Right cardiac atrium (tissue), 5 donors: ENCODE measurements around the gene PCLO. TPM values are rescaled to one million over a fixed set of nuclear protein-coding genes. Genes with fewer than 3 reads are reported as not detected.

Experiments used
- ATAC-seq, 2 donors: fragments of 200-7000 bp; cut with Tn5 transposase; one replicate each; pipeline versions ENCODE4 v1.8.0 to v1.9.1; 2020; ENCODE audit warnings: moderate library complexity in 2 of 2, mild to moderate bottlenecking in 1 of 2
- DNase-seq, 3 donors: peaks; one replicate each; pipeline ENCODE4 v3.0.0-alpha.2; 2020
- H3K27ac ChIP-seq: one replicate; pipeline ENCODE4 v1.5.1; 2013; ENCODE audit warnings: mild to moderate bottlenecking, low read length, control low read depth, moderate library complexity
- H3K27me3 ChIP-seq: one replicate; pipeline ENCODE4 v1.6.1; 2013; ENCODE audit not compliant: control insufficient read depth, insufficient read depth
- H3K4me1 ChIP-seq: one replicate; pipeline ENCODE4 v1.6.1; 2013; ENCODE audit warnings: low read length; ENCODE audit not compliant: control insufficient read depth, insufficient read depth
- H3K4me3 ChIP-seq: one replicate; pipeline ENCODE4 v1.5.1; 2013; ENCODE audit warnings: low read length, control low read depth
- H3K9me3 ChIP-seq: one replicate; pipeline ENCODE4 v1.6.1; 2013; ENCODE audit warnings: low read length; ENCODE audit not compliant: control insufficient read depth
- WGBS: extraction: QIAGEN DNeasy Blood & Tissue Kit; methylation state at CpG from one replicate; pipeline ENCODE4 v1.1.7; 2013; 5-methylcytosine and 5-hydroxymethylcytosine counted together
- intact Hi-C, 4 donors: fragments of 100-400 bp; cut with DNase I; formaldehyde crosslinking; loops; one replicate each; pipeline versions ENCODE4 v1.11.0 to v1.14.0; 2022 to 2023
- polyA plus RNA-seq: library from polyadenylated mRNA; stranded (reverse); fragments of 200-250 nt; gene quantifications from one replicate; pipeline ENCODE4 v1.2.3, GENCODE V29; 2013
- total RNA-seq, 4 donors: library from RNA; stranded (reverse); fragmentation: NEBNext Ultra II Directional; extraction: Animal tissue kit (Norgen Biotek cat#: 25700); gene quantifications; one replicate each; pipeline ENCODE4 v1.2.1, GENCODE V29; 2021
- donor health status: healthy with polysubstance abuse.
- donor health status: DM: no; HTN: yes; CAD: no.
- donor health status: DM: no; HTN: no; CAD: no.
- donor health status: DM: no; HTN: yes; CAD: no; lungs with severe emphysema.
- donor health status: DM: yes; HTN: yes; CAD: no.

PCLO gene
- total and polyA plus RNA-seq, 5 donors = 1.9 to 3.8 (median 3.2) TPM

- no peak for DNase-seq
- WGBS = 10% methylated on average over 1 of the region's 1 CpG
- ATAC-seq = no peak
- Histone ChIP-seq H3K27me3 (no peaks in the 10 kb centered on the region), H3K4me3 (no peak overlapping the region), H3K27ac (no peak overlapping the region), H3K9me3 (no peaks in the 10 kb centered on the region), H3K4me1 (no peaks in the 10 kb centered on the region)
- intact Hi-C loops = no loop called here
These were observed 157.3 kb downstream of the PCLO start for GRCh38 chr7:83005410-83005809.

DNA sequence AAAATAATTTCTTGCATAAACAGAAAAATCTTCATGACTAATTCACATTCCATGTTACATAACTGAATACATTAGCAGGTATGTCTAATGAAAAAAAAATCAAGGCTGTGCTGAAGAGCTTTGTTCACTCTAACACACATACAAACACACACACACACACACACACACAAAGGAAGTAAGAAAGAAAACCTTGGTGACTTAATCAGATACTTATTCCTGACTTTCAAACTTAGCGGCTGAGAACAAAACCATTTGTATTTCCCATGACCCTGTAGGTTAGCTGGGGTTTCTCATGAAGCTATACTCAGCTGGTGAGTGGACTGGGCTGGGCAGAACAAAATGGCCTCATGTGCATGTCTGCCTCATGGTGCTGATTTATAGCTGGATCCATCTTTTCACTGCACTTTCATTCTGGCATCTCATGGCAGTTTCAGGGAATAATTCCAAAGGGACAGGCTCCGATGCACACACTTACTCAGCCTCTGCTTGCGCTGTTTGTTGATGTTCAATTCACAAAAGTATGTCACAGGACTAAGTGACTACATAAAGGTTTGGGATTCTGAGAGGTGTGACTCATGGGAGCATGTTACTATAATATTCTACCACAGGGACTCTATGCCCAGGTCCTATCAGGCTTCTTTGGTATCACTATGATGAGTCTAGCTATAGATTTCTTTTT lies 161.2 kb downstream of the PCLO start:
- WGBS = 87% methylated on average over 3 of the region's 3 CpGs
- no peak for DNase-seq
- Histone ChIP-seq H3K4me3 (no peak overlapping the region), H3K9me3 (no peaks in the 10 kb centered on the region), H3K27me3 (no peaks in the 10 kb centered on the region), H3K27ac (no peak overlapping the region), H3K4me1 (no peaks in the 10 kb centered on the region)
- no peak for ATAC-seq
- intact Hi-C loops = no loop called here

- no peak overlapping the region for H3K27ac ChIP-seq
These were observed 164.2 kb downstream of the PCLO start for GRCh38 chr7:82998436-82998835.

GRCh38 chr7:82985144-82985802 lies 177.4 kb downstream of the PCLO start:
- 49% methylated on average over 2 of the region's 2 CpGs for WGBS
- DNase-seq = no peak
- H3K9me3 ChIP-seq = no peaks in the 10 kb centered on the region

More at GRCh38 chr7:82998436-82998835, 164.2 kb downstream of the PCLO start:
- Histone ChIP-seq H3K27me3 (no peaks in the 10 kb centered on the region), H3K4me3 (no peak overlapping the region), H3K9me3 (no peaks in the 10 kb centered on the region), H3K4me1 (no peaks in the 10 kb centered on the region)
- DNase-seq (no peak), ATAC-seq (no peak)
- intact Hi-C loops = no loop called here

GRCh38 chr7:82980130-82980788 lies 182.4 kb downstream of the PCLO start:
- Histone ChIP-seq H3K27ac (no peak overlapping the region), H3K4me3 (no peak overlapping the region), H3K4me1 (no peaks in the 10 kb centered on the region), H3K27me3 (no peaks in the 10 kb centered on the region), H3K9me3 (no peaks in the 10 kb centered on the region)
- DNase-seq = no peak
- ATAC-seq = no peak
- 25% methylated on average over 4 of the region's 4 CpGs for WGBS
- intact Hi-C loops = no loop called here

More at GRCh38 chr7:82985144-82985802, 177.4 kb downstream of the PCLO start:
- Histone ChIP-seq H3K4me3 (no peak overlapping the region), H3K27me3 (no peaks in the 10 kb centered on the region), H3K4me1 (no peaks in the 10 kb centered on the region), H3K27ac (no peak overlapping the region)
- ATAC-seq = no peak
- intact Hi-C loops = no loop called here

GRCh38 chr7:82975811-82976468 lies 186.7 kb downstream of the PCLO start:
- 85% methylated on average over 2 of the region's 2 CpGs for WGBS
- intact Hi-C loops = no loop called here

DNA sequence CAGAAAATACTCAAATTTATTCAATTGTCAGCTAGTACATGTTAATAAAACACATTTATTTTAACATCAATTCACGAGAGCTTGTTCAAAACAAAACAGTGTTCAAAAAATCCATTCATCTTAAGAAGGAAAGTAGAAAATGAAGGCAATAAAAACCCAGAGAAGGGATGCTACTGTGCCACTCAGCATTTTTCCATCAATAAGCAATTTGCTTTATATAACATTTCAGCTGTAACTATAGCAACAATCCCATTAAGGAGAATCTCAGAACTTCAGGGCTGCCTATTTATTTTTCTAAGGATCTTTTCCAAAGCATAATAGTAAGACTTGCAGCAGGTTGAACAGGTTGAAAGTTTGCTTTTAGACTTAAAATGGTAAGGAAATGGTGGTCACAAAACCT lies 190.5 kb downstream of the PCLO start:
- no peaks in the 10 kb centered on the region for H3K4me1 ChIP-seq
- 68% methylated on average over 1 of the region's 1 CpG for WGBS
- H3K4me3 ChIP-seq = no peak overlapping the region
- no peaks in the 10 kb centered on the region for H3K27me3 ChIP-seq
- no peaks in the 10 kb centered on the region for H3K9me3 ChIP-seq
- intact Hi-C loops = no loop called here
- H3K27ac ChIP-seq = no peak overlapping the region
- no peak for ATAC-seq
- DNase-seq = no peak

More at GRCh38 chr7:82975811-82976468, 186.7 kb downstream of the PCLO start:
- Histone ChIP-seq H3K27me3 (no peaks in the 10 kb centered on the region), H3K4me3 (no peak overlapping the region), H3K27ac (no peak overlapping the region), H3K9me3 (no peaks in the 10 kb centered on the region), H3K4me1 (no peaks in the 10 kb centered on the region)
- DNase-seq (no peak), ATAC-seq (no peak)

- intact Hi-C loops = no loop called here
- H3K4me1 ChIP-seq = no peaks in the 10 kb centered on the region
- WGBS = 84% methylated on average over 2 of the region's 2 CpGs
- H3K4me3 ChIP-seq = no peak overlapping the region
- H3K27me3 ChIP-seq = no peaks in the 10 kb centered on the region
- DNase-seq (no peak), ATAC-seq (no peak)
- no peaks in the 10 kb centered on the region for H3K9me3 ChIP-seq
- H3K27ac ChIP-seq = no peak overlapping the region
These were observed 197.3 kb downstream of the PCLO start for GRCh38 chr7:82965088-82966036.

DNA sequence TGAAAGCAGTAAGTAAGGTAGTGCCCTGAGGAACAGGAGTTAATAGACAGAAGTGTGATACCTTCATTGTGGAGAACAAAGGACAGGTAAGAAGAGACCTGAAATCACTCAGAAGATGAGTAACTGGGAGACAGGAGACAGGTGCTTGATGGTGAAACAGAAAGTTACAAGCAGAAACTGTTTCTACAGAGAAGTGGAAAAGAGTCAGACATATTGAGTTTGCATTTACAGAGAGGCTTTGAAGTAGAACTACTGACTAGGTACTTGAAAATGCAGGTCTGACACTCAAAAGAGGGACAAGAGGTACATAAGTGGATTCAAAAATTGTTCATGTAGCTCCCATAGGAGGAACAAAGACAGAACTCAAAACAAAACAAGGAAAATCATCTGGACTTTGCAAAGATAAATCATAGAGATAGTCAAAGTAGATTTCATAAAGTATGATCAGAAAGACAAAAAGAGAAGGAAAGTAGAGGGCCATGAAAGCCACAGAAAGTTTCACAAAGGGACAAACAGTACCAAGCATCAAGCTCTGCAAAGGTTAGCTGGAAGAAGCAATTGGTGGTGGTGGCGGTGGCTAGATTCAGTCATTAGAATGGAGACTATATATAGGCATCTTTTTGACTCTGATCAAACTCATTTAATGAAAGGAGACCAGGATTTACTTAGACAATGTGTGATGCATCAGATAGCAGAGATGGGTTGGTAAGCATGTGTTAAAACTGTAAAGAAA lies 198.4 kb downstream of the PCLO start:
- H3K9me3 ChIP-seq = no peaks in the 10 kb centered on the region

DNA sequence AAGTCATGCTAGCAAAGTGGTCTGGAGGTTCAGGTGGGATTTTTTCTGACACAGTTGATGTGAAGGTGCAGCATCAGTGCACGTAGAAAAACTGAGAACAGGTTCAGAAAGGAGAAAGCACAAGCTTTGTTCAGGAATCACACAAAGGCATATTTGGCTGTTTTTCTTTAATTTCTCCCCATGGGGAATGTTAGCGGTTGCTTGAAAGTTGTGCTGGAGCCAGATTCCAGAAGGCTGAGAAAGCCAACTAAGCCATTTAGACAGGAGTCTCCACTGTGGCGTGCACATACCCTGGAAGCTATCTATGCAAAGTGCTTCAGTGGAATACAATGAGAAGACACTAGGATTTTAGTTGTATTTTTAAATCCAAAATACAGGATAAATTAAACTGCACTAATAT lies 201.4 kb downstream of the PCLO start:
- Histone ChIP-seq H3K27me3 (no peaks in the 10 kb centered on the region), H3K9me3 (no peaks in the 10 kb centered on the region), H3K4me1 (no peaks in the 10 kb centered on the region), H3K4me3 (no peak overlapping the region), H3K27ac (no peak overlapping the region)
- intact Hi-C loops = no loop called here
- 73% methylated on average over 3 of the region's 3 CpGs for WGBS
- ATAC-seq (no peak), DNase-seq (no peak)

More for the DNA sequence above, 198.4 kb downstream of the PCLO start:
- WGBS = 91% methylated on average over 1 of the region's 1 CpG
- DNase-seq = no peak
- intact Hi-C loops = no loop called here
- H3K4me3 ChIP-seq = no peak overlapping the region
- H3K4me1 ChIP-seq = no peaks in the 10 kb centered on the region
- H3K27me3 ChIP-seq = no peaks in the 10 kb centered on the region
- no peak overlapping the region for H3K27ac ChIP-seq
- ATAC-seq = no peak
